HEK293 (cell line): ENCODE results near the gene UBE2D2.

Source experiments
- HOXC10 ChIP-seq: sonication (generic); formaldehyde crosslinking; IDR thresholded peaks from 2 replicates; pipeline ENCODE4 v1.8.1; 2023; ENCODE audit warnings: mild to moderate bottlenecking, missing genetic modification reagents
- IKZF3 ChIP-seq: fragments of 450-650 bp; IDR thresholded peaks from 2 replicates; pipeline ENCODE4 v1.5.0; 2018; ENCODE audit warnings: missing biosample characterization, mild to moderate bottlenecking, missing genetic modification characterization, moderate library complexity
- KLF8 ChIP-seq: fragments of 450-650 bp; formaldehyde crosslinking; IDR thresholded peaks from 2 replicates; pipeline ENCODE4 v1.5.1; 2016; ENCODE audit warnings: missing biosample characterization, missing genetic modification characterization
- SP3 ChIP-seq: fragments of 450-650 bp; formaldehyde crosslinking; IDR thresholded peaks from 2 replicates; pipeline ENCODE4 v1.5.1; 2016; ENCODE audit warnings: missing biosample characterization, missing genetic modification characterization
- ZBTB26 ChIP-seq: fragments of 450-650 bp; formaldehyde crosslinking; optimal IDR thresholded peaks from 2 replicates; pipeline ENCODE3; 2016; ENCODE audit warnings: missing biosample characterization, mild to moderate bottlenecking, missing genetic modification characterization
- ZBTB48 ChIP-seq: fragments of 450-650 bp; formaldehyde crosslinking; IDR thresholded peaks from 2 replicates; pipeline ENCODE4 v1.5.1; 2016; ENCODE audit warnings: missing biosample characterization, missing genetic modification characterization
- ZBTB6 ChIP-seq: fragments of 450-650 bp; formaldehyde crosslinking; IDR thresholded peaks from 2 replicates; pipeline ENCODE4 v1.5.1; 2017; ENCODE audit warnings: missing biosample characterization, missing genetic modification characterization
- ZNF112 ChIP-seq: fragments of 450-650 bp; formaldehyde crosslinking; IDR thresholded peaks from 2 replicates; pipeline ENCODE4 v1.5.0; 2017; ENCODE audit warnings: missing biosample characterization, missing genetic modification characterization
- ZNF138 ChIP-seq: fragments of 450-650 bp; formaldehyde crosslinking; IDR thresholded peaks from 2 replicates; pipeline ENCODE4 v1.5.1; 2016; ENCODE audit warnings: missing biosample characterization, missing genetic modification characterization, borderline replicate concordance
- ZNF175 ChIP-seq: fragments of 450-650 bp; formaldehyde crosslinking; IDR thresholded peaks from 2 replicates; pipeline ENCODE4 v1.5.1; 2016; ENCODE audit warnings: missing biosample characterization, missing genetic modification characterization
- ZNF223 ChIP-seq: fragments of 450-650 bp; formaldehyde crosslinking; IDR thresholded peaks from 2 replicates; pipeline ENCODE4 v1.5.1; 2016; ENCODE audit warnings: missing biosample characterization, missing genetic modification characterization
- ZNF24 ChIP-seq: fragments of 450-650 bp; formaldehyde crosslinking; IDR thresholded peaks from 2 replicates; pipeline ENCODE4 v1.5.1; 2016; ENCODE audit warnings: missing biosample characterization, missing genetic modification characterization
- ZNF292 ChIP-seq: fragments of 450-650 bp; formaldehyde crosslinking; IDR thresholded peaks from 2 replicates; pipeline ENCODE4 v1.5.1; 2016; ENCODE audit warnings: low read depth, missing biosample characterization, missing genetic modification characterization, borderline replicate concordance
- ZNF48 ChIP-seq: fragments of 450-650 bp; formaldehyde crosslinking; IDR thresholded peaks from 2 replicates; pipeline ENCODE4 v1.5.1; 2016; ENCODE audit warnings: missing biosample characterization, missing genetic modification characterization
- ZNF549 ChIP-seq: fragments of 450-650 bp; IDR thresholded peaks from 2 replicates; pipeline ENCODE4 v1.5.1; 2018; ENCODE audit warnings: missing biosample characterization, missing genetic modification characterization, mild to moderate bottlenecking, inconsistent platforms, moderate library complexity
- ZNF560 ChIP-seq: fragments of 450-650 bp; formaldehyde crosslinking; IDR thresholded peaks from 2 replicates; pipeline ENCODE4 v1.5.1; 2017; ENCODE audit warnings: missing biosample characterization, missing genetic modification characterization, borderline replicate concordance
- ZNF704 ChIP-seq: fragments of 450-650 bp; formaldehyde crosslinking; IDR thresholded peaks from 2 replicates; pipeline ENCODE4 v1.5.1; 2016; ENCODE audit warnings: missing biosample characterization, missing genetic modification characterization
- ZNF707 ChIP-seq: fragments of 450-650 bp; formaldehyde crosslinking; IDR thresholded peaks from 2 replicates; pipeline ENCODE4 v1.5.1; 2016; ENCODE audit warnings: missing biosample characterization, missing genetic modification characterization
- ZNF777 ChIP-seq: fragments of 450-650 bp; formaldehyde crosslinking; IDR thresholded peaks from 2 replicates; pipeline ENCODE4 v1.5.1; 2017; ENCODE audit warnings: missing biosample characterization, missing genetic modification characterization, borderline replicate concordance
- ZNF792 ChIP-seq: fragments of 450-650 bp; formaldehyde crosslinking; IDR thresholded peaks from 2 replicates; pipeline ENCODE4 v1.5.1; 2016; ENCODE audit warnings: missing biosample characterization, missing genetic modification characterization
- ZNF843 ChIP-seq: fragments of 450-650 bp; formaldehyde crosslinking; IDR thresholded peaks from 2 replicates; pipeline ENCODE4 v1.5.1; 2016; ENCODE audit warnings: missing biosample characterization, missing genetic modification characterization
- TF ChIP-seq, protein P1 (sequence below): fragments of 450-650 bp; formaldehyde crosslinking; IDR thresholded peaks from 2 replicates; pipeline ENCODE4 v1.5.1; 2016; ENCODE audit warnings: missing biosample characterization, missing genetic modification characterization
- TF ChIP-seq, protein P2 (sequence below): fragments of 450-650 bp; formaldehyde crosslinking; IDR thresholded peaks from 2 replicates; pipeline ENCODE4 v1.5.1; 2016; ENCODE audit warnings: missing biosample characterization, missing genetic modification characterization
- TF ChIP-seq, protein P3 (sequence below): fragments of 450-650 bp; formaldehyde crosslinking; IDR thresholded peaks from 2 replicates; pipeline ENCODE4 v1.5.1; 2016; ENCODE audit warnings: missing biosample characterization, missing genetic modification characterization

The UBE2D2 gene

GRCh38 chr5:139635606-139636206 lies 74.6 kb downstream of the UBE2D2 start (continued):
- TF ChIP-seq ZNF175 (tag by site-specific recombination) (no peak), ZBTB26 (tag by site-specific recombination) (no peak), ZNF843 (tag by site-specific recombination) (no peak), ZNF223 (no peak), ZNF704 (tag by site-specific recombination) (no peak), ZNF138 (tag by site-specific recombination) (no peak), ZNF792 (tag by site-specific recombination) (no peak), IKZF3 (no peak), KLF8 (peak; percentile 30; the same call in 1 of the 2 replicates), ZNF560 (tag by site-specific recombination) (no peak), ZNF112 (tag by site-specific recombination) (no peak), ZNF292 (no peak), ZNF24 (tag by site-specific recombination) (no peak), ZNF549 (no peak), HOXC10 (CRISPR knock-in tag) (no peak), ZBTB6 (tag by site-specific recombination) (no peak), ZBTB48 (tag by site-specific recombination) (no peak), ZNF777 (tag by site-specific recombination) (no peak), ZNF48 (no peak), ZNF707 (no peak), SP3 (no peak)
- TF ChIP-seq, protein P1, sequence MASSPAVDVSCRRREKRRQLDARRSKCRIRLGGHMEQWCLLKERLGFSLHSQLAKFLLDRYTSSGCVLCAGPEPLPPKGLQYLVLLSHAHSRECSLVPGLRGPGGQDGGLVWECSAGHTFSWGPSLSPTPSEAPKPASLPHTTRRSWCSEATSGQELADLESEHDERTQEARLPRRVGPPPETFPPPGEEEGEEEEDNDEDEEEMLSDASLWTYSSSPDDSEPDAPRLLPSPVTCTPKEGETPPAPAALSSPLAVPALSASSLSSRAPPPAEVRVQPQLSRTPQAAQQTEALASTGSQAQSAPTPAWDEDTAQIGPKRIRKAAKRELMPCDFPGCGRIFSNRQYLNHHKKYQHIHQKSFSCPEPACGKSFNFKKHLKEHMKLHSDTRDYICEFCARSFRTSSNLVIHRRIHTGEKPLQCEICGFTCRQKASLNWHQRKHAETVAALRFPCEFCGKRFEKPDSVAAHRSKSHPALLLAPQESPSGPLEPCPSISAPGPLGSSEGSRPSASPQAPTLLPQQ = peak; percentile 95
- TF ChIP-seq, protein P2, sequence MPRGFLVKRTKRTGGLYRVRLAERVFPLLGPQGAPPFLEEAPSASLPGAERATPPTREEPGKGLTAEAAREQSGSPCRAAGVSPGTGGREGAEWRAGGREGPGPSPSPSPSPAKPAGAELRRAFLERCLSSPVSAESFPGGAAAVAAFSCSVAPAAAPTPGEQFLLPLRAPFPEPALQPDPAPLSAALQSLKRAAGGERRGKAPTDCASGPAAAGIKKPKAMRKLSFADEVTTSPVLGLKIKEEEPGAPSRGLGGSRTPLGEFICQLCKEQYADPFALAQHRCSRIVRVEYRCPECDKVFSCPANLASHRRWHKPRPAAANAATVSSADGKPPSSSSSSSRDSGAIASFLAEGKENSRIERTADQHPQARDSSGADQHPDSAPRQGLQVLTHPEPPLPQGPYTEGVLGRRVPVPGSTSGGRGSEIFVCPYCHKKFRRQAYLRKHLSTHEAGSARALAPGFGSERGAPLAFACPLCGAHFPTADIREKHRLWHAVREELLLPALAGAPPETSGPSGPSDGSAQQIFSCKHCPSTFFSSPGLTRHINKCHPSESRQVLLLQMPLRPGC (tag by site-specific recombination) = no peak
- TF ChIP-seq, protein P3, sequence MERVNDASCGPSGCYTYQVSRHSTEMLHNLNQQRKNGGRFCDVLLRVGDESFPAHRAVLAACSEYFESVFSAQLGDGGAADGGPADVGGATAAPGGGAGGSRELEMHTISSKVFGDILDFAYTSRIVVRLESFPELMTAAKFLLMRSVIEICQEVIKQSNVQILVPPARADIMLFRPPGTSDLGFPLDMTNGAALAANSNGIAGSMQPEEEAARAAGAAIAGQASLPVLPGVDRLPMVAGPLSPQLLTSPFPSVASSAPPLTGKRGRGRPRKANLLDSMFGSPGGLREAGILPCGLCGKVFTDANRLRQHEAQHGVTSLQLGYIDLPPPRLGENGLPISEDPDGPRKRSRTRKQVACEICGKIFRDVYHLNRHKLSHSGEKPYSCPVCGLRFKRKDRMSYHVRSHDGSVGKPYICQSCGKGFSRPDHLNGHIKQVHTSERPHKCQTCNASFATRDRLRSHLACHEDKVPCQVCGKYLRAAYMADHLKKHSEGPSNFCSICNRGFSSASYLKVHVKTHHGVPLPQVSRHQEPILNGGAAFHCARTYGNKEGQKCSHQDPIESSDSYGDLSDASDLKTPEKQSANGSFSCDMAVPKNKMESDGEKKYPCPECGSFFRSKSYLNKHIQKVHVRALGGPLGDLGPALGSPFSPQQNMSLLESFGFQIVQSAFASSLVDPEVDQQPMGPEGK (tag by site-specific recombination) = 0 out of 2 replicates have a peak, but pooled peaks have one; percentile 21
